Measurements from ENCODE around the gene LCN6. TPM values are rescaled to one million over a fixed set of nuclear protein-coding genes. Genes with fewer than 3 reads are reported as not detected.
A peak's percentile ranks its signal among the peaks of the same experiment; 100 is the strongest.

The LCN6 gene
- total RNA-seq, 1 experiment from 2014 or later, result not detected

- H3K27me3 Mint-ChIP-seq (ENCODE audit: insufficient read depth, unreplicated experiment), result no peaks in the 10 kb centered on the region
- Histone ChIP-seq H3K36me3 (ENCODE audit: control insufficient read depth, insufficient read depth, low read length) (no peaks in the 10 kb centered on the region), H3K27me3 (replicated peaks; ENCODE audit: control insufficient read depth, insufficient read depth, low read length) (no peaks in the 10 kb centered on the region), H3K4me1 (peaks cover 39% of the 10 kb centered on the region), H3K4me3 (ENCODE audit: low read depth, low read length) (no peak overlapping the region), H3K9me3 (no peaks in the 10 kb centered on the region)
- no TSS peak for BruUV-seq (replicated peaks)
- CTCF ChIA-PET, result no interaction called here
- no peaks in the 10 kb centered on the region for H3K9me3 Mint-ChIP-seq (ENCODE audit: unreplicated experiment)
- peaks cover 8% of the 10 kb centered on the region for H3K36me3 Mint-ChIP-seq (ENCODE audit: insufficient read depth, unreplicated experiment)
- peaks cover 19% of the 10 kb centered on the region for H3K4me1 Mint-ChIP-seq (ENCODE audit: low read depth, unreplicated experiment)
- intact Hi-C loops (cut with micrococcal nuclease; ENCODE audit: unreplicated experiment), result no loop called here
- POLR2A ChIA-PET, result no interaction called here
- TF ChIP-seq, protein P1, sequence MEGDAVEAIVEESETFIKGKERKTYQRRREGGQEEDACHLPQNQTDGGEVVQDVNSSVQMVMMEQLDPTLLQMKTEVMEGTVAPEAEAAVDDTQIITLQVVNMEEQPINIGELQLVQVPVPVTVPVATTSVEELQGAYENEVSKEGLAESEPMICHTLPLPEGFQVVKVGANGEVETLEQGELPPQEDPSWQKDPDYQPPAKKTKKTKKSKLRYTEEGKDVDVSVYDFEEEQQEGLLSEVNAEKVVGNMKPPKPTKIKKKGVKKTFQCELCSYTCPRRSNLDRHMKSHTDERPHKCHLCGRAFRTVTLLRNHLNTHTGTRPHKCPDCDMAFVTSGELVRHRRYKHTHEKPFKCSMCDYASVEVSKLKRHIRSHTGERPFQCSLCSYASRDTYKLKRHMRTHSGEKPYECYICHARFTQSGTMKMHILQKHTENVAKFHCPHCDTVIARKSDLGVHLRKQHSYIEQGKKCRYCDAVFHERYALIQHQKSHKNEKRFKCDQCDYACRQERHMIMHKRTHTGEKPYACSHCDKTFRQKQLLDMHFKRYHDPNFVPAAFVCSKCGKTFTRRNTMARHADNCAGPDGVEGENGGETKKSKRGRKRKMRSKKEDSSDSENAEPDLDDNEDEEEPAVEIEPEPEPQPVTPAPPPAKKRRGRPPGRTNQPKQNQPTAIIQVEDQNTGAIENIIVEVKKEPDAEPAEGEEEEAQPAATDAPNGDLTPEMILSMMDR (IDR thresholded peaks at IDR 0.05; ENCODE audit: insufficient read depth in 1 of 2, low read depth in 1 of 2, low read length in 1 of 2, severe bottlenecking in 1 of 2, unreplicated experiment in 1 of 2), result no peak
- no peak for DNase-seq
- no peak overlapping the region for H3K4me3 Mint-ChIP-seq (ENCODE audit: unreplicated experiment)
- H3K27ac Mint-ChIP-seq (ENCODE audit: unreplicated experiment), result no peak overlapping the region
Measured at GRCh38 chr9:136700304-136700703, 48.0 kb downstream of the LCN6 start.

GRCh38 chr9:136698635-136699246 lies 49.6 kb downstream of the LCN6 start:
- no peak overlapping the region for H3K4me3 ChIP-seq (ENCODE audit: low read depth, low read length)
- POLR2A ChIA-PET, result interaction anchor here (0.7 kb wide), 1 partner anchor 57 kb away, joined by 5 read pairs; no protein-coding TSS in a partner anchor
- Mint-ChIP-seq H3K27me3 (ENCODE audit: insufficient read depth, unreplicated experiment) (no peaks in the 10 kb centered on the region), H3K9me3 (ENCODE audit: unreplicated experiment) (no peaks in the 10 kb centered on the region), H3K4me3 (ENCODE audit: unreplicated experiment) (peak overlapping the region; percentile 63), H3K4me1 (ENCODE audit: low read depth, unreplicated experiment) (peaks cover 19% of the 10 kb centered on the region), H3K36me3 (ENCODE audit: insufficient read depth, unreplicated experiment) (peaks cover 8% of the 10 kb centered on the region), H3K27ac (ENCODE audit: unreplicated experiment) (peak overlapping the region; percentile 82)
- H3K9me3 ChIP-seq, result no peaks in the 10 kb centered on the region
- no peaks in the 10 kb centered on the region for H3K27me3 ChIP-seq (replicated peaks; ENCODE audit: control insufficient read depth, insufficient read depth, low read length)
- TF ChIP-seq, protein P1 (IDR thresholded peaks at IDR 0.05; ENCODE audit: insufficient read depth in 1 of 2, low read depth in 1 of 2, low read length in 1 of 2, severe bottlenecking in 1 of 2, unreplicated experiment in 1 of 2), result no peak
- peaks cover 50% of the 10 kb centered on the region for H3K4me1 ChIP-seq
- BruUV-seq (replicated peaks), result TSS peak; percentile 76
- no peak for DNase-seq
- CTCF ChIA-PET, result interaction anchor here (0.6 to 1.5 kb wide), 5 partner anchors 11 to 214 kb away, joined by 3 to 7 read pairs (median 6); no protein-coding TSS in a partner anchor
- intact Hi-C loops (cut with micrococcal nuclease; ENCODE audit: unreplicated experiment), result loop anchor here (1.0 kb wide), 2 partner anchors 11 to 28 kb away; partner anchors contain the start of gene AGPAT2
- H3K36me3 ChIP-seq (ENCODE audit: control insufficient read depth, insufficient read depth, low read length), result no peaks in the 10 kb centered on the region

GRCh38 chr9:136697821-136698526 lies 50.4 kb downstream of the LCN6 start:
- peaks cover 58% of the 10 kb centered on the region for H3K4me1 ChIP-seq
- no peaks in the 10 kb centered on the region for H3K9me3 Mint-ChIP-seq (ENCODE audit: unreplicated experiment)
- TF ChIP-seq, protein P1 (IDR thresholded peaks at IDR 0.05; ENCODE audit: insufficient read depth in 1 of 2, low read depth in 1 of 2, low read length in 1 of 2, severe bottlenecking in 1 of 2, unreplicated experiment in 1 of 2), result no peak
- H3K4me1 Mint-ChIP-seq (ENCODE audit: low read depth, unreplicated experiment), result peaks cover 27% of the 10 kb centered on the region
- H3K36me3 Mint-ChIP-seq (ENCODE audit: insufficient read depth, unreplicated experiment), result peaks cover 8% of the 10 kb centered on the region
- peak overlapping the region; percentile 63 for H3K4me3 Mint-ChIP-seq (ENCODE audit: unreplicated experiment)
- ChIA-PET CTCF (interaction anchor here (0.6 to 1.5 kb wide), 4 partner anchors 11 to 213 kb away, joined by 3 to 7 read pairs (median 6); no protein-coding TSS in a partner anchor), POLR2A (interaction anchor here (0.5 to 1.1 kb wide), 4 partner anchors 11 to 56 kb away, joined by 3 to 5 read pairs (median 4); no protein-coding TSS in a partner anchor)
- no TSS peak for BruUV-seq (replicated peaks)
- H3K27me3 Mint-ChIP-seq (ENCODE audit: insufficient read depth, unreplicated experiment), result no peaks in the 10 kb centered on the region
- no peaks in the 10 kb centered on the region for H3K27me3 ChIP-seq (replicated peaks; ENCODE audit: control insufficient read depth, insufficient read depth, low read length)
- peak overlapping the region; percentile 82 for H3K27ac Mint-ChIP-seq (ENCODE audit: unreplicated experiment)
- no peak overlapping the region for H3K4me3 ChIP-seq (ENCODE audit: low read depth, low read length)
- intact Hi-C loops (cut with micrococcal nuclease; ENCODE audit: unreplicated experiment), result loop anchor here (1.0 kb wide), 2 partner anchors 11 to 28 kb away; partner anchors contain the start of gene AGPAT2
- no peaks in the 10 kb centered on the region for H3K9me3 ChIP-seq
- DNase-seq, result peak; percentile 78
- no peaks in the 10 kb centered on the region for H3K36me3 ChIP-seq (ENCODE audit: control insufficient read depth, insufficient read depth, low read length)
